HepG2 (cell line): ENCODE measurements around the gene PAXX. TPM values are rescaled to one million over a fixed set of nuclear protein-coding genes. Genes with fewer than 3 reads are reported as not detected.

Experiments used
- AGO1 ChIP-seq: fragments of 200-400 bp; formaldehyde crosslinking; IDR thresholded peaks from 2 replicates; pipeline ENCODE4 v1.6.1; 2017; ENCODE audit warnings: mild to moderate bottlenecking, low read depth, low read length, moderate library complexity; ENCODE audit not compliant: poor library complexity, severe bottlenecking
- AGO2 ChIP-seq: fragments of 200-400 bp; formaldehyde crosslinking; optimal IDR thresholded peaks from 2 replicates; pipeline ENCODE3; 2017; ENCODE audit warnings: mild to moderate bottlenecking, low read depth, low read length, moderate library complexity
- CHCHD3 ChIP-seq: sonication (generic); formaldehyde crosslinking; IDR thresholded peaks from 2 replicates; pipeline ENCODE4 v1.8.0; 2022; ENCODE audit warnings: mild to moderate bottlenecking, missing genetic modification reagents, moderate library complexity
- CREB3 ChIP-seq: sonication (generic); formaldehyde crosslinking; IDR thresholded peaks from 2 replicates; pipeline ENCODE4 v1.5.0; 2020; ENCODE audit warnings: missing genetic modification reagents
- DR1 ChIP-seq: sonication (generic); formaldehyde crosslinking; IDR thresholded peaks from 2 replicates; pipeline ENCODE4 v1.8.0; 2021; ENCODE audit warnings: mild to moderate bottlenecking, missing genetic modification reagents, inconsistent platforms
- GZF1 ChIP-seq: sonication (generic); formaldehyde crosslinking; IDR thresholded peaks from 2 replicates; pipeline ENCODE4 v1.5.1; 2020; ENCODE audit warnings: mild to moderate bottlenecking, missing genetic modification reagents
- HMGXB4 ChIP-seq, 2 experiments: sonication (generic) in 1 of 2; formaldehyde crosslinking in 1 of 2; IDR thresholded peaks; 2 replicates each; pipeline versions ENCODE4 v1.4.0 to v1.6.1; 2018 to 2020; ENCODE audit warnings: missing genetic modification reagents in 2 of 2, borderline replicate concordance in 1 of 2, low read depth in 1 of 2, mild to moderate bottlenecking in 1 of 2, missing biosample characterization in 1 of 2
- HNRNPLL ChIP-seq: fragments of 200-400 bp; formaldehyde crosslinking; IDR thresholded peaks from 2 replicates; pipeline ENCODE4 v1.6.1; 2017; ENCODE audit warnings: mild to moderate bottlenecking, low read depth, low read length; ENCODE audit not compliant: poor library complexity, severe bottlenecking
- MAFF ChIP-seq: IDR thresholded peaks from 2 replicates; pipeline ENCODE4 v1.6.1; 2011; ENCODE audit warnings: low read depth, low read length, improper control_type of control experiment
- RBFOX2 ChIP-seq: fragments of 200-400 bp; formaldehyde crosslinking; IDR thresholded peaks from 2 replicates; pipeline ENCODE4 v1.6.1; 2017; ENCODE audit warnings: low read depth, mild to moderate bottlenecking, low read length
- REXO4 ChIP-seq: sonication (generic); formaldehyde crosslinking; IDR thresholded peaks from 2 replicates; pipeline ENCODE4 v1.8.0; 2022; ENCODE audit warnings: missing genetic modification reagents, mild to moderate bottlenecking, borderline replicate concordance
- ZBTB33 ChIP-seq: sonication (generic); formaldehyde crosslinking; IDR thresholded peaks from 2 replicates; pipeline ENCODE4 v1.4.0; 2020; ENCODE audit warnings: missing genetic modification reagents
- ZFP36L2 ChIP-seq: sonication (generic); formaldehyde crosslinking; IDR thresholded peaks from 2 replicates; pipeline ENCODE4 v1.4.0; 2020; ENCODE audit warnings: missing genetic modification reagents
- ZFP90 ChIP-seq: sonication (generic); formaldehyde crosslinking; IDR thresholded peaks from 2 replicates; pipeline ENCODE4 v1.8.0; 2022; ENCODE audit warnings: missing genetic modification reagents, mild to moderate bottlenecking, inconsistent platforms, borderline replicate concordance
- ZKSCAN1 ChIP-seq: fragments of 150-350 bp; IDR thresholded peaks from 2 replicates; pipeline ENCODE4 v1.6.1; 2014; ENCODE audit warnings: low read length
- ZNF18 ChIP-seq: sonication (generic); formaldehyde crosslinking; IDR thresholded peaks from 2 replicates; pipeline ENCODE4 v1.8.0; 2022; ENCODE audit warnings: mild to moderate bottlenecking, missing genetic modification reagents; ENCODE audit not compliant: insufficient replicate concordance
- ZNF33A ChIP-seq: sonication (generic); formaldehyde crosslinking; IDR thresholded peaks from 2 replicates; pipeline ENCODE4 v1.5.1; 2020; ENCODE audit warnings: missing genetic modification reagents, mild to moderate bottlenecking, moderate library complexity, borderline replicate concordance
- ZNF44 ChIP-seq: sonication (generic); formaldehyde crosslinking; IDR thresholded peaks from 2 replicates; pipeline ENCODE4 v1.5.1; 2020; ENCODE audit warnings: mild to moderate bottlenecking, missing genetic modification reagents
- ZNF580 ChIP-seq: IDR thresholded peaks from 2 replicates; pipeline ENCODE4 v1.6.1; 2016; ENCODE audit warnings: low read depth, borderline replicate concordance
- ZNF691 ChIP-seq: sonication (generic); formaldehyde crosslinking; IDR thresholded peaks from 2 replicates; pipeline ENCODE4 v1.4.0; 2020; ENCODE audit warnings: missing genetic modification reagents, low read depth, mild to moderate bottlenecking, borderline replicate concordance
- polyA plus RNA-seq, 8 experiments: library from polyadenylated mRNA; depleted of rRNA in 3 of 8; stranded (reverse) in 7 of 8; unstranded in 1 of 8; fragments of >200 nt; fragmentation: Illumina TruSeq in 4 of 8; extraction: Trizol in 4 of 8; gene quantifications; 2 replicates each; pipeline versions ENCODE4 v1.2.1 to v1.2.3, GENCODE V29; 2011 to 2016; ENCODE audit warnings: low read depth in 4 of 8, missing spikeins in 1 of 8, mixed read lengths in 1 of 8; ENCODE audit not compliant: insufficient read depth in 1 of 8
- total RNA-seq, 5 experiments: library from RNA; depleted of rRNA; stranded (reverse); fragments of >200 nt; fragmentation: Illumina TruSeq; extraction: Trizol; gene quantifications; 2 replicates each; pipeline ENCODE4 v1.2.3, GENCODE V29; 2016; ENCODE audit warnings: low read depth in 1 of 5

PAXX gene
- total and polyA plus RNA-seq, 2 of the 13 experiments (the other 11 are each of a cell fraction or from before 2014, with no cell fraction given): 14.0 to 31.9 TPM

GRCh38 chr9:136947028-136947891, 45.0 kb upstream of the PAXX start (continued):
- TF ChIP-seq HMGXB4 (CRISPR knock-in tag; IDR thresholded peaks at IDR 0.05; ENCODE audit: borderline replicate concordance in 1 of 2, low read depth in 1 of 2): 0 out of 4 replicates have a peak, but pooled peaks of 1 of the 2 experiments have one; percentile 13
- no peak for TF ChIP-seq REXO4
- TF ChIP-seq MAFF: no peak
- 0 out of 2 replicates have a peak, but pooled peaks have one; percentile 11 for TF ChIP-seq ZFP90 (CRISPR knock-in tag)
- TF ChIP-seq GZF1 (CRISPR knock-in tag): no peak
- peak; percentile 49; the same call in 1 of the 2 replicates for TF ChIP-seq ZBTB33 (CRISPR knock-in tag)
- no peak for TF ChIP-seq AGO1
- peak; percentile 20 for TF ChIP-seq ZNF18 (CRISPR knock-in tag)
- no peak for TF ChIP-seq ZFP36L2
- TF ChIP-seq CREB3: no peak
- peak; percentile 67 for TF ChIP-seq ZKSCAN1
- TF ChIP-seq AGO2: peak; percentile 25
- TF ChIP-seq ZNF691 (CRISPR knock-in tag): no peak
- no peak for TF ChIP-seq ZNF33A (CRISPR knock-in tag)
- TF ChIP-seq RBFOX2: 0 out of 2 replicates have a peak, but pooled peaks have one; percentile 20
- TF ChIP-seq DR1: 0 out of 2 replicates have a peak, but pooled peaks have one; percentile 2
- no peak for TF ChIP-seq CHCHD3 (CRISPR knock-in tag)
- TF ChIP-seq ZNF580: no peak; the same call in 1 of the 2 replicates
- TF ChIP-seq ZNF44: no peak
- TF ChIP-seq HNRNPLL: peak; percentile 16
